Upper lobe of left lung (tissue), 4 donors: ENCODE measurements around the gene WRNIP1.

Experiments
- CTCF ChIP-seq, 6 experiments: fragments of 450-650 bp in 4 of 6; fragments of 200-600 bp in 2 of 6; sonication (generic) in 2 of 6; IDR thresholded peaks; one replicate each; pipeline ENCODE4 v1.5.1; 2016 to 2019; ENCODE audit warnings: antibody characterized with exemption in 6 of 6
- POLR2A ChIP-seq, 4 donors: fragments of 450-650 bp; IDR thresholded peaks; one replicate each; pipeline ENCODE4 v1.5.1; 2016 to 2017; ENCODE audit warnings: antibody characterized with exemption in 4 of 4, mild to moderate bottlenecking in 2 of 4

GRCh38 chr6:2754393-2754792 is 10.8 kb upstream of the WRNIP1 start:
- TF ChIP-seq POLR2A (IDR thresholded peaks at IDR 0.05) = no peak
- no peak for TF ChIP-seq CTCF (IDR thresholded peaks at IDR 0.05)
